Mucosa of descending colon (tissue), 3 donors: ENCODE data around the gene PDE6D. TPM values are rescaled to one million over a fixed set of nuclear protein-coding genes. Genes with fewer than 3 reads are reported as not detected.
"Not testable (repeated sequence)": the region's sequence is repeated elsewhere in the genome, so short reads cannot be mapped to it uniquely, and the experiment has no call there.

ENCODE experiments used
- ATAC-seq: fragments of 200-7000 bp; cut with Tn5 transposase; one replicate; pipeline ENCODE4 v1.9.1; 2020; ENCODE audit warnings: mild to moderate bottlenecking, moderate library complexity
- DNase-seq, 3 donors: peaks; one replicate each; pipeline ENCODE4 v3.0.0-alpha.2; 2020
- H3K36me3 ChIP-seq: fragments of 200-600 bp; one replicate; pipeline ENCODE4 v1.8.0; 2021; ENCODE audit warnings: low read depth, mild to moderate bottlenecking
- H3K4me1 ChIP-seq: fragments of 200-600 bp; one replicate; pipeline ENCODE4 v1.8.0; 2021; ENCODE audit warnings: low read depth, mild to moderate bottlenecking
- H3K4me3 ChIP-seq: fragments of 200-600 bp; one replicate; pipeline ENCODE4 v1.8.0; 2021; ENCODE audit warnings: mild to moderate bottlenecking
- H3K9me3 ChIP-seq: fragments of 200-600 bp; one replicate; pipeline ENCODE4 v1.8.0; 2021; ENCODE audit warnings: mild to moderate bottlenecking
- CTCF ChIP-seq: fragments of 200-600 bp; IDR thresholded peaks from one replicate; pipeline ENCODE4 v1.8.0; 2022; ENCODE audit warnings: antibody characterized with exemption, mild to moderate bottlenecking
- intact Hi-C, 2 donors: fragments of 100-400 bp; cut with DNase I in 1 of 2; cut with micrococcal nuclease in 1 of 2; formaldehyde crosslinking; loops; one replicate each; pipeline versions ENCODE4 v1.11.0 to v1.11.1; 2022; cut with DNase I, micrococcal nuclease
- total RNA-seq, 3 donors: library from RNA; stranded (reverse); fragmentation: NEBNext Ultra II Directional in 2 of 3; extraction: Animal tissue kit (Norgen Biotek cat#: 25700) in 2 of 3; gene quantifications; one replicate each; pipeline versions ENCODE4 v1.2.1 to v1.2.4, GENCODE V29; 2021 to 2023
- donor health status: DM: no; HTN: no; CAD: no; lungs with moderate emphysema.
- donor health status: DM: no; HTN: no; CAD: no.
- donor health status: DM: no; HTN: yes; CAD: no.

Gene PDE6D
- total RNA-seq, 3 donors from 2014 or later, result 17.6 to 21.8 (median 18.6) TPM

- TF ChIP-seq CTCF, result no peak
- Histone ChIP-seq H3K4me3 (no peak overlapping the region), H3K9me3 (no peaks in the 10 kb centered on the region), H3K4me1 (no peaks in the 10 kb centered on the region), H3K36me3 (no peaks in the 10 kb centered on the region)
- intact Hi-C loops, result no loop called here
- no peak for ATAC-seq
- DNase-seq, result no peak
These were observed 16.3 kb downstream of the PDE6D start for GRCh38 chr2:231764760-231765159.

GRCh38 chr2:231764124-231764523, 17.0 kb downstream of the PDE6D start:
- no peak for TF ChIP-seq CTCF
- ATAC-seq, result no peak

GRCh38 chr2:231761735-231762134, 19.3 kb downstream of the PDE6D start:
- Histone ChIP-seq H3K36me3 (no peaks in the 10 kb centered on the region), H3K4me3 (no peak overlapping the region), H3K4me1 (no peaks in the 10 kb centered on the region), H3K9me3 (no peaks in the 10 kb centered on the region)
- no peak for ATAC-seq
- TF ChIP-seq CTCF, result no peak
- DNase-seq, result no peak
- intact Hi-C loops, result no loop called here

More at GRCh38 chr2:231764124-231764523, 17.0 kb downstream of the PDE6D start:
- H3K4me3 ChIP-seq, result no peak overlapping the region
- H3K9me3 ChIP-seq, result no peaks in the 10 kb centered on the region
- no peaks in the 10 kb centered on the region for H3K36me3 ChIP-seq
- no peaks in the 10 kb centered on the region for H3K4me1 ChIP-seq
- DNase-seq, result no peak
- intact Hi-C loops, result no loop called here

- TF ChIP-seq CTCF, result no peak
- no peak for DNase-seq
These were observed 29.0 kb downstream of the PDE6D start for GRCh38 chr2:231752061-231752460.

GRCh38 chr2:231751042-231751815, 29.9 kb downstream of the PDE6D start:
- Histone ChIP-seq H3K4me1 (no peaks in the 10 kb centered on the region), H3K4me3 (no peak overlapping the region), H3K36me3 (no peaks in the 10 kb centered on the region), H3K9me3 (no peaks in the 10 kb centered on the region)
- ATAC-seq, result no peak
- no peak for DNase-seq
- intact Hi-C loops, result no loop called here
- TF ChIP-seq CTCF, result no peak

More at GRCh38 chr2:231752061-231752460, 29.0 kb downstream of the PDE6D start:
- Histone ChIP-seq H3K4me1 (no peaks in the 10 kb centered on the region), H3K36me3 (no peaks in the 10 kb centered on the region), H3K9me3 (no peaks in the 10 kb centered on the region), H3K4me3 (no peak overlapping the region)
- ATAC-seq, result no peak
- intact Hi-C loops, result no loop called here

- H3K9me3 ChIP-seq, DNase-seq, H3K4me1 ChIP-seq, H3K36me3 ChIP-seq, intact Hi-C loops, ATAC-seq, H3K4me3 ChIP-seq: not testable (repeated sequence)
These were observed 32.1 kb downstream of the PDE6D start for GRCh38 chr2:231749016-231749415.

GRCh38 chr2:231748153-231748896, 32.8 kb downstream of the PDE6D start:
- not testable (repeated sequence) for ATAC-seq, H3K4me1 ChIP-seq
- DNase-seq, result peak in 1 of 3 donors; percentile 39

More at GRCh38 chr2:231748153-231748896, 32.8 kb downstream of the PDE6D start:
- H3K4me3 ChIP-seq, H3K9me3 ChIP-seq, intact Hi-C loops, H3K36me3 ChIP-seq: not testable (repeated sequence)
